Spleen (tissue), 7 donors: ENCODE data around the gene PRIMA1.

Source experiments
- POLR2A ChIP-seq, 3 donors: fragments of 450-650 bp; IDR thresholded peaks; one replicate each; pipeline ENCODE4 v1.5.1; 2017; ENCODE audit warnings: antibody characterized with exemption in 3 of 3, mild to moderate bottlenecking in 1 of 3
- TF ChIP-seq, protein P1 (sequence below), 11 experiments: fragments of 200-600 bp in 7 of 11; fragments of 450-650 bp in 4 of 11; sonication (generic) in 4 of 11; IDR thresholded peaks in 8 of 11; conservative IDR thresholded peaks in 3 of 11; 1 replicate in 7 of 11; 2 replicates in 4 of 11; pipeline versions ENCODE4 v1.4.0 to v1.8.0; 2016 to 2021; ENCODE audit warnings: antibody characterized with exemption in 11 of 11, inconsistent platforms in 4 of 11, mild to moderate bottlenecking in 1 of 11
- donor health status: DM: no; HTN: no; CAD: no; lungs with moderate emphysema.
- donor health status: DM: no; HTN: no; CAD: no.
- donor health status: DM: no; HTN: no; CAD: no.

- TF ChIP-seq, protein P1, sequence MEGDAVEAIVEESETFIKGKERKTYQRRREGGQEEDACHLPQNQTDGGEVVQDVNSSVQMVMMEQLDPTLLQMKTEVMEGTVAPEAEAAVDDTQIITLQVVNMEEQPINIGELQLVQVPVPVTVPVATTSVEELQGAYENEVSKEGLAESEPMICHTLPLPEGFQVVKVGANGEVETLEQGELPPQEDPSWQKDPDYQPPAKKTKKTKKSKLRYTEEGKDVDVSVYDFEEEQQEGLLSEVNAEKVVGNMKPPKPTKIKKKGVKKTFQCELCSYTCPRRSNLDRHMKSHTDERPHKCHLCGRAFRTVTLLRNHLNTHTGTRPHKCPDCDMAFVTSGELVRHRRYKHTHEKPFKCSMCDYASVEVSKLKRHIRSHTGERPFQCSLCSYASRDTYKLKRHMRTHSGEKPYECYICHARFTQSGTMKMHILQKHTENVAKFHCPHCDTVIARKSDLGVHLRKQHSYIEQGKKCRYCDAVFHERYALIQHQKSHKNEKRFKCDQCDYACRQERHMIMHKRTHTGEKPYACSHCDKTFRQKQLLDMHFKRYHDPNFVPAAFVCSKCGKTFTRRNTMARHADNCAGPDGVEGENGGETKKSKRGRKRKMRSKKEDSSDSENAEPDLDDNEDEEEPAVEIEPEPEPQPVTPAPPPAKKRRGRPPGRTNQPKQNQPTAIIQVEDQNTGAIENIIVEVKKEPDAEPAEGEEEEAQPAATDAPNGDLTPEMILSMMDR (IDR thresholded peaks at IDR 0.05 in 8 of 11, conservative IDR thresholded peaks at IDR 0.05 in 3 of 11) = no peak
- no peak for TF ChIP-seq POLR2A (IDR thresholded peaks at IDR 0.05)
Observed at GRCh38 chr14:93747102-93747501, 41.2 kb downstream of the PRIMA1 start.
